CD4-positive, alpha-beta T cell treated with Interleukin-17A for 1 hour (primary cell): ENCODE results near the gene SNRNP35.
"Not testable (repeated sequence)": the region's sequence is repeated elsewhere in the genome, so short reads cannot be mapped to it uniquely, and the experiment has no call there.

Source experiments
- DNase-seq: peaks from one replicate; pipeline ENCODE4 v3.0.0-alpha.2; 2020

Gene SNRNP35

GRCh38 chr12:123491056-123491455, 33.1 kb downstream of the SNRNP35 start:
- DNase-seq: no peak

GRCh38 chr12:123491481-123491880, 33.5 kb downstream of the SNRNP35 start:
- DNase-seq: no peak

- not testable (repeated sequence) for DNase-seq
These were observed 34.5 kb downstream of the SNRNP35 start for GRCh38 chr12:123492339-123493039.

GRCh38 chr12:123494124-123494851, 36.3 kb downstream of the SNRNP35 start:
- no peak for DNase-seq

- no peak for DNase-seq
These were observed 39.1 kb downstream of the SNRNP35 start for GRCh38 chr12:123497065-123497464.

GRCh38 chr12:123498126-123498825, 40.3 kb downstream of the SNRNP35 start:
- DNase-seq: no peak

GRCh38 chr12:123499332-123499731, 41.4 kb downstream of the SNRNP35 start:
- DNase-seq: no peak

- DNase-seq: no peak
These were observed 44.3 kb downstream of the SNRNP35 start for GRCh38 chr12:123502163-123502704.

GRCh38 chr12:123506059-123506842, 48.3 kb downstream of the SNRNP35 start:
- no peak for DNase-seq

GRCh38 chr12:123506843-123507236, 48.9 kb downstream of the SNRNP35 start:
- no peak for DNase-seq

- no peak for DNase-seq
These were observed 55.1 kb downstream of the SNRNP35 start for GRCh38 chr12:123512838-123513665.

- DNase-seq: no peak
These were observed 55.9 kb downstream of the SNRNP35 start for GRCh38 chr12:123513805-123514204.

GRCh38 chr12:123514582-123515221, 56.8 kb downstream of the SNRNP35 start:
- DNase-seq: not testable (repeated sequence)

GRCh38 chr12:123516216-123516780, 58.4 kb downstream of the SNRNP35 start:
- no peak for DNase-seq
